ENCODE results near the gene ACVR1B.
A peak's percentile ranks its signal among the peaks of the same experiment; 100 is the strongest.

Gene ACVR1B

GRCh38 chr12:51948066-51948465 lies 3.4 kb upstream of the ACVR1B start:
- Histone ChIP-seq H3K27ac (ENCODE audit: extremely low read depth, low read depth, low read length) (no peak overlapping the region), H3K9me3 (ENCODE audit: control insufficient read depth, insufficient read depth, low read depth, low read length) (no peaks in the 10 kb centered on the region), H3K4me1 (ENCODE audit: control insufficient read depth, insufficient read depth, low read length) (no peaks in the 10 kb centered on the region), H3K4me3 (ENCODE audit: low read depth, low read length) (no peak overlapping the region), H3K36me3 (ENCODE audit: control insufficient read depth in 2 of 2, insufficient read depth in 1 of 2, low read length in 2 of 2) (no peaks in the 10 kb centered on the region)
- TF ChIP-seq ZNF335 (tag by site-specific recombination; conservative IDR thresholded peaks at IDR 0.05) (no peak), PRDM1 (tag by site-specific recombination; IDR thresholded peaks at IDR 0.05) (no peak), ZNF571 (tag by site-specific recombination; IDR thresholded peaks at IDR 0.05) (no peak), ZNF629 (tag by site-specific recombination; IDR thresholded peaks at IDR 0.05) (no peak), SP7 (tag by site-specific recombination; IDR thresholded peaks at IDR 0.05) (no peak), ZNF146 (tag by site-specific recombination; IDR thresholded peaks at IDR 0.05) (no peak), ZSCAN4 (tag by site-specific recombination; IDR thresholded peaks at IDR 0.05) (no peak)
- ChIA-PET POLR2A (no interaction called here), CTCF (interaction anchor here (1.0 kb wide), 1 partner anchor 30 kb away, joined by 4 read pairs; no protein-coding TSS in a partner anchor)

GRCh38 chr12:51949342-51950030 lies 2.0 kb upstream of the ACVR1B start:
- Histone ChIP-seq H3K4me1 (ENCODE audit: control insufficient read depth, insufficient read depth, low read length) (peaks cover 6% of the 10 kb centered on the region), H3K27ac (ENCODE audit: extremely low read depth, low read depth, low read length) (no peak overlapping the region), H3K4me3 (ENCODE audit: low read depth, low read length) (no peak overlapping the region), H3K9me3 (ENCODE audit: control insufficient read depth, insufficient read depth, low read depth, low read length) (no peaks in the 10 kb centered on the region), H3K36me3 (ENCODE audit: control insufficient read depth in 2 of 2, insufficient read depth in 1 of 2, low read length in 2 of 2) (no peaks in the 10 kb centered on the region)
- ChIA-PET POLR2A (interaction anchor here (0.6 kb wide), 1 partner anchor 732 kb away, joined by 6 read pairs; the partner anchor contains the start of gene POU6F1), CTCF (interaction anchor here (0.6 to 3.5 kb wide), 8 partner anchors 14 to 76 kb away, joined by 3 to 19 read pairs (median 4); no protein-coding TSS in a partner anchor)
- TF ChIP-seq ZBTB26 (tag by site-specific recombination; optimal IDR thresholded peaks at IDR 0.05): peak; percentile 10
- no peak for TF ChIP-seq RBAK (tag by site-specific recombination; IDR thresholded peaks at IDR 0.05)
- no peak for TF ChIP-seq HIC1 (tag by site-specific recombination; IDR thresholded peaks at IDR 0.05)

GRCh38 chr12:51950682-51951198 lies 759 bp upstream of the ACVR1B start:
- Histone ChIP-seq H3K4me3 (ENCODE audit: low read depth, low read length) (peak overlapping the region; percentile 57), H3K27ac (ENCODE audit: extremely low read depth, low read depth, low read length) (peak overlapping the region; percentile 7; the same call in 1 of the 2 replicates), H3K36me3 (ENCODE audit: control insufficient read depth in 2 of 2, insufficient read depth in 1 of 2, low read length in 2 of 2) (no peaks in the 10 kb centered on the region), H3K9me3 (ENCODE audit: control insufficient read depth, insufficient read depth, low read depth, low read length) (no peaks in the 10 kb centered on the region), H3K4me1 (ENCODE audit: control insufficient read depth, insufficient read depth, low read length) (peaks cover 13% of the 10 kb centered on the region)
- CTCF ChIA-PET: interaction anchor here (1.0 to 3.5 kb wide), 4 partner anchors 20 to 39 kb away, joined by 3 to 19 read pairs (median 5); no protein-coding TSS in a partner anchor
- TF ChIP-seq YY1 (tag by site-specific recombination; IDR thresholded peaks at IDR 0.05) (no peak), ZNF335 (tag by site-specific recombination; conservative IDR thresholded peaks at IDR 0.05) (peak; percentile 83)
- POLR2A ChIA-PET: no interaction called here

Measured in HEK293 (cell line).